ENCODE measurements around the gene NID1.

Gene NID1

DNA sequence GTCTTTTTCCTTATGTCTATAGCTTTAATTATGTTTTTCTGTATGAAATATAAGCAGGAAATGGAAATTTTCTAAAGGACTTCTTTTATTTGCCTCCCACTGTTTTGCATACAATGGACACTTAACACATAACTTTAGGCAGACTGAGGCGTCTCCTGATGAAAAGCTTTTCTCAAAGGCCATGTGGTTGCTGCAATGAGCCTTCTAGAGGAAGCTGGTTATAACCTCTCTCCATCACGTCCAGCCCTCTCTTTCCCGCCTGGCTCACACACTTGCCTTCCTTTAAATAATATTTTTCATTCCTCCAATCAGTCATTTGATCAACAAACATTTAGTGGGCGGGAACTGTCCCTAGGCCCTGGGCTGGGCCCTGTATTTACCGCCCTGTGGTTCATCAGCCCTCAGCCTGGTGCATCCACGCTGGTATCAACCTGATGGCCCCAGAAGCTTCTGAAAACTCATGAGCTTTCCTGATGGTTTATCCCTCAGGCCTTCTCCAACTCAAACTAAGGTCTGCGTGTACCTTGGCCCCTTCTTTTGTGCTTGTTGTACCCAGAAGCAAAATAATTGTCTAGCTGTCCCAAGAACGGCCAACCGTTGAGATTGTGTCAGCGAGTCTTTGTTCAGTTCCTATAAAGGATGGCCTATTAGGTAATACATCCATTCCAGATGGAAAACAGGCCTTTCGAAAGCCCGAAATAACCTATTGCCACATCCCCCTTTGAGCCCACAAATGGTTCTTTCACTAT is 122.8 kb downstream of the NID1 start:
- TF ChIP-seq, protein P1, sequence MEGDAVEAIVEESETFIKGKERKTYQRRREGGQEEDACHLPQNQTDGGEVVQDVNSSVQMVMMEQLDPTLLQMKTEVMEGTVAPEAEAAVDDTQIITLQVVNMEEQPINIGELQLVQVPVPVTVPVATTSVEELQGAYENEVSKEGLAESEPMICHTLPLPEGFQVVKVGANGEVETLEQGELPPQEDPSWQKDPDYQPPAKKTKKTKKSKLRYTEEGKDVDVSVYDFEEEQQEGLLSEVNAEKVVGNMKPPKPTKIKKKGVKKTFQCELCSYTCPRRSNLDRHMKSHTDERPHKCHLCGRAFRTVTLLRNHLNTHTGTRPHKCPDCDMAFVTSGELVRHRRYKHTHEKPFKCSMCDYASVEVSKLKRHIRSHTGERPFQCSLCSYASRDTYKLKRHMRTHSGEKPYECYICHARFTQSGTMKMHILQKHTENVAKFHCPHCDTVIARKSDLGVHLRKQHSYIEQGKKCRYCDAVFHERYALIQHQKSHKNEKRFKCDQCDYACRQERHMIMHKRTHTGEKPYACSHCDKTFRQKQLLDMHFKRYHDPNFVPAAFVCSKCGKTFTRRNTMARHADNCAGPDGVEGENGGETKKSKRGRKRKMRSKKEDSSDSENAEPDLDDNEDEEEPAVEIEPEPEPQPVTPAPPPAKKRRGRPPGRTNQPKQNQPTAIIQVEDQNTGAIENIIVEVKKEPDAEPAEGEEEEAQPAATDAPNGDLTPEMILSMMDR (IDR thresholded peaks at IDR 0.05; ENCODE audit: borderline replicate concordance, extremely low read depth, low read length, poor library complexity, severe bottlenecking), result no peak
- TF ChIP-seq EZH2 (IDR thresholded peaks at IDR 0.05; ENCODE audit: borderline replicate concordance, low read depth, low read length, severe bottlenecking), result no peak
- no peak overlapping the region for H3K9ac ChIP-seq (ENCODE audit: low read depth, low read length)
- no peak for DNase-seq
- no peaks in the 10 kb centered on the region for H3K9me3 ChIP-seq (ENCODE audit: insufficient read depth, low read length, severe bottlenecking)
- no peaks in the 10 kb centered on the region for H3K79me2 ChIP-seq (ENCODE audit: insufficient read depth, low read length)
- no peak overlapping the region for H3K4me3 ChIP-seq (ENCODE audit: low read depth in 1 of 2, low read length in 2 of 2)
- H3K27ac ChIP-seq (ENCODE audit: low read length), result no peak overlapping the region
- no peak overlapping the region for H3K4me2 ChIP-seq (ENCODE audit: insufficient read depth, low read length)
- no peaks in the 10 kb centered on the region for H3K4me1 ChIP-seq (ENCODE audit: insufficient read depth, low read length)
- no peak overlapping the region for H2AFZ ChIP-seq (ENCODE audit: low read depth, low read length)
- peaks cover 5% of the 10 kb centered on the region for H3K27me3 ChIP-seq (ENCODE audit: insufficient read depth, low read length, poor library complexity)
- H4K20me1 ChIP-seq (ENCODE audit: insufficient read depth, low read length), result no peaks in the 10 kb centered on the region; the same call in 1 of the 2 replicates
- H3K36me3 ChIP-seq (ENCODE audit: insufficient read depth, low read length), result no peaks in the 10 kb centered on the region
- ATAC-seq (ENCODE audit: insufficient read depth, low read depth), result no peak

GRCh38 chr1:235940285-235940684 is 124.6 kb downstream of the NID1 start:
- Histone ChIP-seq H3K27ac (ENCODE audit: low read length) (no peak overlapping the region), H3K9ac (ENCODE audit: low read depth, low read length) (no peak overlapping the region), H3K27me3 (ENCODE audit: insufficient read depth, low read length, poor library complexity) (peaks cover 9% of the 10 kb centered on the region)

DNA sequence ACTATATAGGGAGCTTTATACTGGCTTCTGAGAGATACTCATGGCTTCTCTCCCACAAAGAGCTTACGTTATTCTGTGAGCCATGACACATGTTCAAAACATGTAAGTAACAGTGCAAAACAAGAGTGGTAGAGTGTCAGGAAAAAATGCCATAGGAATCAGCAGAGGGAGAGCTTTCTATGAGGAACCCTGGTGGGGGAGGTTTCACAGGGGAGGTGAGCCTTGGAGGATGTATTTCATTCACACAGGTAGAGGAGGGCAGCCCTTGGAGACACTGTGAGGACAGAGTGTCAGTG is 125.5 kb downstream of the NID1 start:
- Histone ChIP-seq H3K79me2 (ENCODE audit: insufficient read depth, low read length) (no peaks in the 10 kb centered on the region), H4K20me1 (ENCODE audit: insufficient read depth, low read length) (no peaks in the 10 kb centered on the region; the same call in 1 of the 2 replicates), H3K27ac (ENCODE audit: low read length) (no peak overlapping the region), H3K4me2 (ENCODE audit: insufficient read depth, low read length) (no peak overlapping the region), H3K27me3 (ENCODE audit: insufficient read depth, low read length, poor library complexity) (peaks cover 9% of the 10 kb centered on the region), H2AFZ (ENCODE audit: low read depth, low read length) (no peak overlapping the region), H3K4me1 (ENCODE audit: insufficient read depth, low read length) (no peaks in the 10 kb centered on the region), H3K9me3 (ENCODE audit: insufficient read depth, low read length, severe bottlenecking) (no peaks in the 10 kb centered on the region), H3K9ac (ENCODE audit: low read depth, low read length) (no peak overlapping the region), H3K36me3 (ENCODE audit: insufficient read depth, low read length) (no peaks in the 10 kb centered on the region), H3K4me3 (ENCODE audit: low read depth in 1 of 2, low read length in 2 of 2) (no peak overlapping the region)
- TF ChIP-seq EZH2 (IDR thresholded peaks at IDR 0.05; ENCODE audit: borderline replicate concordance, low read depth, low read length, severe bottlenecking), result no peak
- TF ChIP-seq, protein P1 (IDR thresholded peaks at IDR 0.05; ENCODE audit: borderline replicate concordance, extremely low read depth, low read length, poor library complexity, severe bottlenecking), result no peak
- ATAC-seq (ENCODE audit: insufficient read depth, low read depth) (no peak), DNase-seq (no peak)

More at GRCh38 chr1:235940285-235940684, 124.6 kb downstream of the NID1 start:
- Histone ChIP-seq H3K4me1 (ENCODE audit: insufficient read depth, low read length) (no peaks in the 10 kb centered on the region), H3K79me2 (ENCODE audit: insufficient read depth, low read length) (no peaks in the 10 kb centered on the region), H3K9me3 (ENCODE audit: insufficient read depth, low read length, severe bottlenecking) (no peaks in the 10 kb centered on the region), H3K4me2 (ENCODE audit: insufficient read depth, low read length) (no peak overlapping the region), H4K20me1 (ENCODE audit: insufficient read depth, low read length) (no peaks in the 10 kb centered on the region; the same call in 1 of the 2 replicates), H2AFZ (ENCODE audit: low read depth, low read length) (no peak overlapping the region), H3K4me3 (ENCODE audit: low read depth in 1 of 2, low read length in 2 of 2) (no peak overlapping the region), H3K36me3 (ENCODE audit: insufficient read depth, low read length) (no peaks in the 10 kb centered on the region)
- DNase-seq, result no peak
- no peak for TF ChIP-seq EZH2 (IDR thresholded peaks at IDR 0.05; ENCODE audit: borderline replicate concordance, low read depth, low read length, severe bottlenecking)
- ATAC-seq (ENCODE audit: insufficient read depth, low read depth), result no peak

GRCh38 chr1:235938709-235939479 is 126.0 kb downstream of the NID1 start:
- TF ChIP-seq EZH2 (IDR thresholded peaks at IDR 0.05; ENCODE audit: borderline replicate concordance, low read depth, low read length, severe bottlenecking), result no peak
- TF ChIP-seq, protein P1 (IDR thresholded peaks at IDR 0.05; ENCODE audit: borderline replicate concordance, extremely low read depth, low read length, poor library complexity, severe bottlenecking), result no peak
- H3K9ac ChIP-seq (ENCODE audit: low read depth, low read length), result no peak overlapping the region
- no peaks in the 10 kb centered on the region for H3K9me3 ChIP-seq (ENCODE audit: insufficient read depth, low read length, severe bottlenecking)
- peaks cover 6% of the 10 kb centered on the region for H3K27me3 ChIP-seq (ENCODE audit: insufficient read depth, low read length, poor library complexity)
- no peak for ATAC-seq (ENCODE audit: insufficient read depth, low read depth)
- H3K4me2 ChIP-seq (ENCODE audit: insufficient read depth, low read length), result no peak overlapping the region
- H2AFZ ChIP-seq (ENCODE audit: low read depth, low read length), result no peak overlapping the region
- no peak for DNase-seq
- no peaks in the 10 kb centered on the region for H3K79me2 ChIP-seq (ENCODE audit: insufficient read depth, low read length)
- H3K4me1 ChIP-seq (ENCODE audit: insufficient read depth, low read length), result no peaks in the 10 kb centered on the region
- no peaks in the 10 kb centered on the region; the same call in 1 of the 2 replicates for H4K20me1 ChIP-seq (ENCODE audit: insufficient read depth, low read length)
- no peak overlapping the region for H3K27ac ChIP-seq (ENCODE audit: low read length)
- H3K4me3 ChIP-seq (ENCODE audit: low read depth in 1 of 2, low read length in 2 of 2), result no peak overlapping the region
- H3K36me3 ChIP-seq (ENCODE audit: insufficient read depth, low read length), result no peaks in the 10 kb centered on the region
